GM12873 (cell line): ENCODE data around the gene WNT2B.

Experiments used
- CTCF ChIP-seq: IDR thresholded peaks from 2 replicates; pipeline ENCODE4 v1.5.1; 2012; ENCODE audit warnings: low read depth, mild to moderate bottlenecking, moderate library complexity, low read length, control low read depth; ENCODE audit not compliant: insufficient read depth; ENCODE audit errors: missing control alignments

WNT2B gene

GRCh38 chr1:112576240-112576639, 67.5 kb downstream of the WNT2B start:
- TF ChIP-seq CTCF: no peak
